Measurements from ENCODE around the gene TBC1D22B. TPM values are rescaled to one million over a fixed set of nuclear protein-coding genes. Genes with fewer than 3 reads are reported as not detected.

The TBC1D22B gene
- total and polyA plus RNA-seq, 2 experiments from 2014 or later = 5.0 to 8.3 TPM

DNA sequence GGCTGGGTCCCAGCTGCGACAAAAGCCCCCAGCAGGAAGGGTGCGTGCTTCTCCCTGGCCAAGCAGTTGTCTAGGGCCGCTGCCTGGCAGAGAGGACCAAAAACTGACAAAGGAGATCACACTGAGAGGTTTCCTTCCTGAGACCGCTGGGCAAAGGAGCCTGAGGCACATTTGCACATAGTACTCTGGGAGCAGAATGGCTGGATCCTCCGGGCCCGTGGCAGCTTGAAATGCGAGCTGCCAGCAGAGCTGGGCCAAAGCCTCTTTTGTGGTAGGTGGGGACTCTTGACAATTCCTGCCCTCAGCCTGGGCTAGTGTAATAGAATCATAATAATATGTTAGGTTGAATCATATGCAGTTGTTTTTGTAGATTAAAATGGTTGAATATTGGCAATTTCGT lies 63.1 kb downstream of the TBC1D22B start:
- H4K20me1 ChIP-seq (ENCODE audit: insufficient read depth) = no peaks in the 10 kb centered on the region
- no peaks in the 10 kb centered on the region for H3K9me2 ChIP-seq (ENCODE audit: insufficient read depth)
- no peak overlapping the region for H3K4me3 ChIP-seq
- WGBS, 2 experiments (ENCODE audit: low coverage in 1 of 2, low lambda C conversion rate in 2 of 2, missing lambda C conversion rate in 2 of 2) = 92 to 93% methylated on average over 8 of the region's 8 CpGs
- H3K27me3 ChIP-seq (replicated peaks; ENCODE audit: insufficient read depth) = no peaks in the 10 kb centered on the region
- no peak overlapping the region for H3K9ac ChIP-seq
- DNase-seq = no peak
- no peak overlapping the region for H3K27ac ChIP-seq
- in situ Hi-C loops (cut with MboI) = no loop called here
- H3K9me3 ChIP-seq (ENCODE audit: low read depth) = no peaks in the 10 kb centered on the region
- TF ChIP-seq EZH2phosphoT487 (IDR thresholded peaks at IDR 0.05; ENCODE audit: insufficient read depth, low read depth) = no peak
- no peak for TF ChIP-seq EZH2 (IDR thresholded peaks at IDR 0.05; ENCODE audit: insufficient read depth, poor library complexity, severe bottlenecking)
- no peak overlapping the region for H3K4me2 ChIP-seq (ENCODE audit: unreplicated experiment)
- H3F3A ChIP-seq (ENCODE audit: insufficient read depth) = peaks cover 22% of the 10 kb centered on the region
- no peak overlapping the region for H2AFZ ChIP-seq
- peaks cover 24% of the 10 kb centered on the region; the same call in 1 of the 2 replicates for H3K36me3 ChIP-seq (ENCODE audit: low read depth)
- H3K79me2 ChIP-seq (ENCODE audit: insufficient read depth) = no peaks in the 10 kb centered on the region
- H3K4me1 ChIP-seq (ENCODE audit: insufficient read depth) = peaks cover 32% of the 10 kb centered on the region

DNA sequence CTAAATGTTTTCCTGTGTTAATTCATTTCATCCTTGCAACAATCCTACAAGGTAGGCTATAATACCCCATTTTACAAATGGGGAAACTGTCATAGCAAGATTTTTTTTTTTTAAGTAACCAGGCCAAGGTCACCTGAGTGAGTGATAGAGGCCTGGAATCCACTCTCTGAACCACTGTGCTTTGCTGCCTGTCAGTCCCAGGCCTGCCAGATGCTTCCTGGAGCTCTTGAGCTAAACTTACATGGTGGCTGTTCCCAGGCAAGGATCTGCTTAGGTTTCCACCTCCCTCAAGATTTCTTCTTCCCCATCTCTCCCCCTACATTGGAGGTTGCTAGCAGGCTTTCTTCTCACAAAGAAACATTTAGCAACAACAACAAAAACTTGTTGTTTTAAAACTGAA lies 63.5 kb downstream of the TBC1D22B start:
- no peaks in the 10 kb centered on the region for H3K79me2 ChIP-seq (ENCODE audit: insufficient read depth)
- no peaks in the 10 kb centered on the region for H3K9me3 ChIP-seq (ENCODE audit: low read depth)
- no peak for TF ChIP-seq EZH2 (IDR thresholded peaks at IDR 0.05; ENCODE audit: insufficient read depth, poor library complexity, severe bottlenecking)
- no peak for TF ChIP-seq EZH2phosphoT487 (IDR thresholded peaks at IDR 0.05; ENCODE audit: insufficient read depth, low read depth)
- H3K4me2 ChIP-seq (ENCODE audit: unreplicated experiment) = no peak overlapping the region
- no peaks in the 10 kb centered on the region for H3K9me2 ChIP-seq (ENCODE audit: insufficient read depth)
- in situ Hi-C loops (cut with MboI) = no loop called here
- no peaks in the 10 kb centered on the region for H3K27me3 ChIP-seq (replicated peaks; ENCODE audit: insufficient read depth)
- no peaks in the 10 kb centered on the region for H4K20me1 ChIP-seq (ENCODE audit: insufficient read depth)
- H2AFZ ChIP-seq = no peak overlapping the region
- H3K36me3 ChIP-seq (ENCODE audit: low read depth) = peaks cover 20% of the 10 kb centered on the region; the same call in 1 of the 2 replicates
- no peak overlapping the region for H3K27ac ChIP-seq
- H3K4me3 ChIP-seq = no peak overlapping the region
- H3F3A ChIP-seq (ENCODE audit: insufficient read depth) = peaks cover 22% of the 10 kb centered on the region
- no peak overlapping the region for H3K9ac ChIP-seq
- peaks cover 32% of the 10 kb centered on the region for H3K4me1 ChIP-seq (ENCODE audit: insufficient read depth)
- no peak for DNase-seq

DNA sequence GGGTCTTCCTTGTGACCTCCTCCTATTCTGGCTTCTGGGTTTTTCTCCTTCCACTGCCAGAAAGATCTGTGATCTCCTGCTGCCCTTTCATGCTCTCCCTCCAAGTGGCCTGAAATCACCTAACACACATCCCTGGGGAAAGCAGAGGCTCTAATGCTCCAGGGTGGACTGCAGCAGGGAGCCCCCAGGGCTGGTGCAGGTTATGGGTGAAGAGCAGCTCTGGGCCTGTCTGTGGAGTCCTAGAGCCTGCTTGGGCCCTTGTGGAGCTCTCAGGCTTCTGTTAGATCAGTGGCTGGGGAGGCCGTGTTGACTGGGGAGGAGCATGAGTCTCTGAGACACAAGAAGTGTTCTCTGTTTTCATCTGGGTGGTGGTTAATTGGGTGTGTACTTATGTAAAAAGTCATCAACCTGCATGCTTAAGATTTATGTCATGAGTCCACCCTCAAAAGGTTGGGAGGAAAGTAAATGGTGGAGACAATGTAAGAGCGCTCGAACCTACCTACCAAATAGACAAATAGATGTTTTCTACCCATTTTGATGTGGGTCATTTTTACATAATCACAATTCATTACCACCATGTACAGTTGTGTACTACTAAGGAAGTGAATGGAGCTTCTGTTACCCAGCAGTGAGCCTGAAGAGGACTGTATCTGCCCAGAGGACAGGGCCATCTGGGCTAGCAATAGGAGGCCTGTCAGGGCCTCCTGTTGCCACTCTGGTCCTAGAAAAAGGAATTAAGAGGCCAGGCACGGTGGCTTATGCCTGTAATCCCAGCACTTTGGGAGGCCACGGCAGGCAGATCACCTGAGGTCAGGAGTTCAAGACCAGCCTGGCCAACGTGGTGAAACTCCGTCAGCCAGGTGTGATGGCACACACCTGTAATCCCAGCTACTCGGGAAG lies 64.2 kb downstream of the TBC1D22B start:
- 84 to 87% methylated on average over 8 of the region's 8 CpGs for WGBS, 2 experiments (ENCODE audit: low coverage in 1 of 2, low lambda C conversion rate in 2 of 2, missing lambda C conversion rate in 2 of 2)
- Histone ChIP-seq H3K27ac (no peak overlapping the region), H3K36me3 (ENCODE audit: low read depth) (peaks cover 14% of the 10 kb centered on the region; the same call in 1 of the 2 replicates), H3K4me1 (ENCODE audit: insufficient read depth) (peaks cover 32% of the 10 kb centered on the region), H3K4me2 (ENCODE audit: unreplicated experiment) (no peak overlapping the region), H3K27me3 (replicated peaks; ENCODE audit: insufficient read depth) (no peaks in the 10 kb centered on the region), H2AFZ (no peak overlapping the region), H3K9ac (no peak overlapping the region), H3K4me3 (no peak overlapping the region), H3K79me2 (ENCODE audit: insufficient read depth) (no peaks in the 10 kb centered on the region), H3F3A (ENCODE audit: insufficient read depth) (peaks cover 22% of the 10 kb centered on the region), H3K9me2 (ENCODE audit: insufficient read depth) (no peaks in the 10 kb centered on the region), H4K20me1 (ENCODE audit: insufficient read depth) (no peaks in the 10 kb centered on the region), H3K9me3 (ENCODE audit: low read depth) (no peaks in the 10 kb centered on the region)
- no peak for TF ChIP-seq EZH2 (IDR thresholded peaks at IDR 0.05; ENCODE audit: insufficient read depth, poor library complexity, severe bottlenecking)
- TF ChIP-seq EZH2phosphoT487 (IDR thresholded peaks at IDR 0.05; ENCODE audit: insufficient read depth, low read depth) = no peak
- DNase-seq = no peak
- in situ Hi-C loops (cut with MboI) = no loop called here

DNA sequence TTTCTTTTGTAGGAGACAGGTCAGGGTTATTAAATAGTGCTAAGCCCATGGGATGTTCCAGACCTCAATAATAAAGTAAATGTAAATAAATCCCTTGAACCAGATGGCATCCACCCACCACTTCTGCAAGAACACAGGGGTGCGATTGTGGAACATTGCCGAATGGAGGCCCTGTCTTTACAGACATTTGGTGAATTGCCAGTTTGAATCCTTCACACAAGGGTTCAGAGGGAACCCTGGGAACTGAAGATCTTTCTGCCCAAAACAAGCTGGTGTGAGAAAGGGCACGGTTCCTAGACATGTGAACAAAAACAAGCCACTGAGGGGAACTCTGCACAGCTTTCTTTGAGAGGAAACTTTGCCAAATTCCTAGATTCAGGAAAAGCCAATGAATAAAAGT lies 66.0 kb downstream of the TBC1D22B start:
- peaks cover 5% of the 10 kb centered on the region; the same call in 1 of the 2 replicates for H3K36me3 ChIP-seq (ENCODE audit: low read depth)
- no peak for TF ChIP-seq EZH2phosphoT487 (IDR thresholded peaks at IDR 0.05; ENCODE audit: insufficient read depth, low read depth)
- TF ChIP-seq EZH2 (IDR thresholded peaks at IDR 0.05; ENCODE audit: insufficient read depth, poor library complexity, severe bottlenecking) = no peak
- no peaks in the 10 kb centered on the region for H3K9me3 ChIP-seq (ENCODE audit: low read depth)
- H4K20me1 ChIP-seq (ENCODE audit: insufficient read depth) = no peaks in the 10 kb centered on the region
- H3F3A ChIP-seq (ENCODE audit: insufficient read depth) = peaks cover 22% of the 10 kb centered on the region
- H3K79me2 ChIP-seq (ENCODE audit: insufficient read depth) = no peaks in the 10 kb centered on the region
- peak overlapping the region; percentile 56 for H3K27ac ChIP-seq
- WGBS, 2 experiments (ENCODE audit: low coverage in 1 of 2, low lambda C conversion rate in 2 of 2, missing lambda C conversion rate in 2 of 2) = 23 to 26% methylated on average over 3 of the region's 3 CpGs
- H2AFZ ChIP-seq = no peak overlapping the region
- H3K4me3 ChIP-seq = no peak overlapping the region
- no peaks in the 10 kb centered on the region for H3K27me3 ChIP-seq (replicated peaks; ENCODE audit: insufficient read depth)
- H3K4me2 ChIP-seq (ENCODE audit: unreplicated experiment) = peak overlapping the region; percentile 39
- H3K9me2 ChIP-seq (ENCODE audit: insufficient read depth) = no peaks in the 10 kb centered on the region
- H3K9ac ChIP-seq = no peak overlapping the region
- in situ Hi-C loops (cut with MboI) = no loop called here
- peaks cover 32% of the 10 kb centered on the region for H3K4me1 ChIP-seq (ENCODE audit: insufficient read depth)
- DNase-seq = peak; percentile 21
